Measurements from ENCODE around the gene LRCH4.
"Not testable (repeated sequence)": the region's sequence is repeated elsewhere in the genome, so short reads cannot be mapped to it uniquely, and the experiment has no call there.

LRCH4 gene

GRCh38 chr7:100543586-100543985 lies 42.3 kb downstream of the LRCH4 start:
- no peak for FAIRE-seq

- not testable (repeated sequence) for FAIRE-seq
Observed at GRCh38 chr7:100541309-100541708, 44.6 kb downstream of the LRCH4 start.

- no peak for FAIRE-seq
Observed at GRCh38 chr7:100540073-100540723, 45.7 kb downstream of the LRCH4 start.

GRCh38 chr7:100539436-100540006 lies 46.4 kb downstream of the LRCH4 start:
- no peak for FAIRE-seq

- FAIRE-seq: peak; percentile 95
Observed at GRCh38 chr7:100538654-100539435, 47.1 kb downstream of the LRCH4 start, which contains the start of gene AGFG2. Gene AGFG2 (plus strand): TSS chr7:100539203. CDS start chr7:100539347, 144 bp downstream.

GRCh38 chr7:100538348-100538653 lies 47.6 kb downstream of the LRCH4 start:
- no peak for FAIRE-seq

- not testable (repeated sequence) for FAIRE-seq
Observed at GRCh38 chr7:100536695-100537094, 49.2 kb downstream of the LRCH4 start.

GRCh38 chr7:100535982-100536381 lies 49.9 kb downstream of the LRCH4 start:
- FAIRE-seq: not testable (repeated sequence)

GRCh38 chr7:100532165-100533022 lies 53.5 kb downstream of the LRCH4 start:
- no peak for FAIRE-seq

- FAIRE-seq: not testable (repeated sequence)
Observed at GRCh38 chr7:100528108-100528866, 57.6 kb downstream of the LRCH4 start.
